ENCODE measurements around the gene ZNF830. TPM values are rescaled to one million over a fixed set of nuclear protein-coding genes. Genes with fewer than 3 reads are reported as not detected.

Gene ZNF830
- total RNA-seq, 4 donors from 2014 or later: 6.0 to 11.0 (median 7.2) TPM

- TF ChIP-seq POLR2A (IDR thresholded peaks at IDR 0.05): peak; percentile 92 to 94
- TF ChIP-seq, protein P1, sequence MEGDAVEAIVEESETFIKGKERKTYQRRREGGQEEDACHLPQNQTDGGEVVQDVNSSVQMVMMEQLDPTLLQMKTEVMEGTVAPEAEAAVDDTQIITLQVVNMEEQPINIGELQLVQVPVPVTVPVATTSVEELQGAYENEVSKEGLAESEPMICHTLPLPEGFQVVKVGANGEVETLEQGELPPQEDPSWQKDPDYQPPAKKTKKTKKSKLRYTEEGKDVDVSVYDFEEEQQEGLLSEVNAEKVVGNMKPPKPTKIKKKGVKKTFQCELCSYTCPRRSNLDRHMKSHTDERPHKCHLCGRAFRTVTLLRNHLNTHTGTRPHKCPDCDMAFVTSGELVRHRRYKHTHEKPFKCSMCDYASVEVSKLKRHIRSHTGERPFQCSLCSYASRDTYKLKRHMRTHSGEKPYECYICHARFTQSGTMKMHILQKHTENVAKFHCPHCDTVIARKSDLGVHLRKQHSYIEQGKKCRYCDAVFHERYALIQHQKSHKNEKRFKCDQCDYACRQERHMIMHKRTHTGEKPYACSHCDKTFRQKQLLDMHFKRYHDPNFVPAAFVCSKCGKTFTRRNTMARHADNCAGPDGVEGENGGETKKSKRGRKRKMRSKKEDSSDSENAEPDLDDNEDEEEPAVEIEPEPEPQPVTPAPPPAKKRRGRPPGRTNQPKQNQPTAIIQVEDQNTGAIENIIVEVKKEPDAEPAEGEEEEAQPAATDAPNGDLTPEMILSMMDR (IDR thresholded peaks at IDR 0.05 in 4 of 5, conservative IDR thresholded peaks at IDR 0.05 in 1 of 5): no peak
- intact Hi-C loops (cut with DNase I; ENCODE audit: low total_unique reads): loop anchor here (1.0 to 10.0 kb wide), 6 partner anchors 19 to 264 kb away; partner anchors contain the start of genes CCT6B, RFFL, SLFN5 and UNC45B
Measured at GRCh38 chr17:34980353-34980680, 19.0 kb downstream of the ZNF830 start, which contains the start of gene LIG3. TSS of gene LIG3 (plus strand) at chr17:34980512. CDS start at chr17:34983006, 2,494 bp downstream.

DNA sequence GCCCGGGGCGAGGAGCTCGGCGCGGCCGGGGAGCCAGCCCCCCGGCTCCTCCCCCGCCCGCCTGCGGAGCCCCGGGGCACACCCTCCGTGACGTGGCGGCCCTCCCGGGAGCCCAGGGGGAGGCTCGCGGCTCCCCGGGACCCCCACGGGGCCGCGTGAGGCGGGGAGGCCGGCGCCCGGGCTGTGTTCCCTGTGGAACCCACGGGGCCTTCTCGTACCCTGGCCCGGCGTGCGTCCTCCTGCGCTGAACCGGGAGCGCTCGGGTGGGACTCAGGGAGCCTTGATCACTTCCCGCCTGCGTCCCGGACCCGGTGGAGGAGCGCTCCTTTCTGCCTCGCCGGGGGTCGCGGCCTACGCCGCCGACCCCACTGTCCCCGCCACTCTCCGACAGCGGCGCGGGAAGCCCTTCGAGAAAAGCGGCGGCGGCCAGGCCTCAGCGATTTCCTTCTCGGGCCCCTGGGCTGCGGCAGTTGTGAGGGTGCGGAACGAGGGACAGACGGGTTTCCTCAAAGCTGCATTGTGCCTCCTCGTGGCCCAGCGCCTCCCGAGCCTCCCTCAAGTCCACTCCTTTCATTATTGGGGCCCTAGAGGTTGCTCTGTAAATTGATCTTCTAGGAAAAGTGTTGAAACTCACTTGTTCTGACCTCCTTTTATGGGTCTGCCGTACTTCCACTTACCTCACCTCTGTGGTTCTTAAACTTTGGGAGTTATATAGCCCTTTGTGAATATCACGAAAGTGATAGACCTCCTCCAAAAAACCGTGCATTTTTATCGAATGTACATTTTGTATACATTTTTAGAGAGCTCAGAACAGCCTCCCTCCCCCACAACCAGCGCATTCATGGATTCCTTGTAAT lies 19.6 kb downstream of the ZNF830 start:
- no peak for TF ChIP-seq POLR2A (IDR thresholded peaks at IDR 0.05)
- TF ChIP-seq, protein P1 (IDR thresholded peaks at IDR 0.05 in 4 of 5, conservative IDR thresholded peaks at IDR 0.05 in 1 of 5): peak in 1 of 5 experiments; percentile 30
- H3K4me1 ChIP-seq: peaks cover 16 to 30% of the 10 kb centered on the region in 2 donors
- no peaks in the 10 kb centered on the region for H3K27me3 ChIP-seq
- H3K36me3 ChIP-seq: peaks cover 0 to 13% of the 10 kb centered on the region in 2 donors
- in situ Hi-C loops (cut with MboI; ENCODE audit: low sequenced_read_pairs in 4 of 4) (loop anchor here in 3 of 4 donors (25.0 kb wide), 2 partner anchors 106 to 581 kb away; partner anchors contain the start of gene SLFN14 (in 2 of the 3)), intact Hi-C loops (cut with DNase I; ENCODE audit: low total_unique reads) (loop anchor here (1.0 to 10.0 kb wide), 6 partner anchors 20 to 264 kb away; partner anchors contain the start of genes CCT6B, RFFL, SLFN5 and UNC45B)
- H3K9me3 ChIP-seq: no peaks in the 10 kb centered on the region
- peak overlapping the region; percentile 81 to 99 (median 86) for H3K4me3 ChIP-seq
- ATAC-seq: peak; percentile 89 to 93
- DNase-seq: peak; percentile 47 to 53
- peak overlapping the region; percentile 92 to 98 (median 96) for H3K27ac ChIP-seq

More at GRCh38 chr17:34980353-34980680, 19.0 kb downstream of the ZNF830 start, which contains the start of gene LIG3:
- peaks cover 0 to 7% of the 10 kb centered on the region in 2 donors for H3K36me3 ChIP-seq
- H3K27ac ChIP-seq: peak within 1 kb of the TSS; percentile 92 to 98 (median 96)
- ATAC-seq (peak; percentile 90 to 96), DNase-seq (peak; percentile 93 to 94)
- H3K4me1 ChIP-seq: peaks cover 16 to 30% of the 10 kb centered on the region in 2 donors
- H3K27me3 ChIP-seq: no peaks in the 10 kb centered on the region
- in situ Hi-C loops (cut with MboI; ENCODE audit: low sequenced_read_pairs in 4 of 4): loop anchor here in 3 of 4 donors (25.0 kb wide), 2 partner anchors 107 to 582 kb away; partner anchors contain the start of gene SLFN14 (in 2 of the 3)
- H3K4me3 ChIP-seq: peak within 1 kb of the TSS; percentile 81 to 99 (median 86)
- no peaks in the 10 kb centered on the region for H3K9me3 ChIP-seq

- Histone ChIP-seq H3K36me3 (peaks cover 0 to 20% of the 10 kb centered on the region in 2 donors), H3K9me3 (no peaks in the 10 kb centered on the region), H3K27me3 (no peaks in the 10 kb centered on the region), H3K27ac (peak overlapping the region; percentile 92 to 98 (median 96)), H3K4me3 (peak overlapping the region; percentile 81 to 99 (median 86)), H3K4me1 (peaks cover 16 to 30% of the 10 kb centered on the region in 2 donors)
- in situ Hi-C loops (cut with MboI; ENCODE audit: low sequenced_read_pairs in 4 of 4): loop anchor here in 3 of 4 donors (25.0 kb wide), 2 partner anchors 106 to 581 kb away; partner anchors contain the start of gene SLFN14 (in 2 of the 3)
- ATAC-seq: no peak
- TF ChIP-seq POLR2A (IDR thresholded peaks at IDR 0.05): no peak
- TF ChIP-seq, protein P1 (IDR thresholded peaks at IDR 0.05 in 4 of 5, conservative IDR thresholded peaks at IDR 0.05 in 1 of 5): no peak
- intact Hi-C loops (cut with DNase I; ENCODE audit: low total_unique reads): loop anchor here (2.0 to 10.0 kb wide), 5 partner anchors 31 to 263 kb away; partner anchors contain the start of genes RFFL, SLFN5 and UNC45B
- DNase-seq: no peak
Measured at GRCh38 chr17:34981538-34982241, 20.4 kb downstream of the ZNF830 start.

GRCh38 chr17:34987232-34987631 lies 25.9 kb downstream of the ZNF830 start:
- H3K27me3 ChIP-seq: no peaks in the 10 kb centered on the region
- peaks cover 1 to 10% of the 10 kb centered on the region in 2 donors for H3K4me1 ChIP-seq
- DNase-seq: no peak
- no peak overlapping the region for H3K27ac ChIP-seq
- intact Hi-C loops (cut with DNase I; ENCODE audit: low total_unique reads): loop anchor here (10.0 kb wide), 1 partner anchor 258 kb away; the partner anchor contains the start of gene SLFN5
- no peak for TF ChIP-seq POLR2A (IDR thresholded peaks at IDR 0.05)
- TF ChIP-seq, protein P1 (IDR thresholded peaks at IDR 0.05 in 4 of 5, conservative IDR thresholded peaks at IDR 0.05 in 1 of 5): no peak
- no peak overlapping the region for H3K4me3 ChIP-seq
- peaks cover 0 to 68% of the 10 kb centered on the region in 2 donors for H3K36me3 ChIP-seq
- in situ Hi-C loops (cut with MboI; ENCODE audit: low sequenced_read_pairs in 4 of 4): loop anchor here in 3 of 4 donors (25.0 kb wide), 2 partner anchors 100 to 575 kb away; partner anchors contain the start of gene SLFN14 (in 2 of the 3)
- no peak for ATAC-seq
- no peaks in the 10 kb centered on the region for H3K9me3 ChIP-seq
